ENCODE data around the gene NUDT21.
"Not testable (repeated sequence)": the region's sequence is repeated elsewhere in the genome, so short reads cannot be mapped to it uniquely, and the experiment has no call there.

Gene NUDT21

GRCh38 chr16:56409195-56409594, 41.9 kb downstream of the NUDT21 start:
- no peak overlapping the region for H3K27ac ChIP-seq
- no peak for DNase-seq (ENCODE audit: low spot score)
- H3K4me3 ChIP-seq: no peak overlapping the region
- TF ChIP-seq CTCF (IDR thresholded peaks at IDR 0.05): no peak

GRCh38 chr16:56408379-56409098, 42.6 kb downstream of the NUDT21 start:
- no peak for TF ChIP-seq CTCF (IDR thresholded peaks at IDR 0.05)
- Histone ChIP-seq H3K4me3 (no peak overlapping the region), H3K27ac (no peak overlapping the region)
- no peak for DNase-seq (ENCODE audit: low spot score)

- TF ChIP-seq CTCF (IDR thresholded peaks at IDR 0.05): no peak
- Histone ChIP-seq H3K4me3 (no peak overlapping the region), H3K27ac (no peak overlapping the region)
- DNase-seq (ENCODE audit: low spot score): no peak
Measured at GRCh38 chr16:56405977-56406672, 45.0 kb downstream of the NUDT21 start.

- no peak for TF ChIP-seq CTCF (IDR thresholded peaks at IDR 0.05)
- Histone ChIP-seq H3K4me3 (no peak overlapping the region), H3K27ac (no peak overlapping the region)
- no peak for DNase-seq (ENCODE audit: low spot score)
Measured at GRCh38 chr16:56401482-56401881, 49.6 kb downstream of the NUDT21 start.

GRCh38 chr16:56400458-56400857, 50.7 kb downstream of the NUDT21 start:
- Histone ChIP-seq H3K4me3 (no peak overlapping the region), H3K27ac (no peak overlapping the region)
- no peak for DNase-seq (ENCODE audit: low spot score)
- TF ChIP-seq CTCF (IDR thresholded peaks at IDR 0.05): no peak

- no peak overlapping the region for H3K4me3 ChIP-seq
- no peak for TF ChIP-seq CTCF (IDR thresholded peaks at IDR 0.05)
- H3K27ac ChIP-seq: no peak overlapping the region
- no peak for DNase-seq (ENCODE audit: low spot score)
Measured at GRCh38 chr16:56399486-56399885, 51.6 kb downstream of the NUDT21 start.

- TF ChIP-seq CTCF (IDR thresholded peaks at IDR 0.05): no peak
- Histone ChIP-seq H3K27ac (no peak overlapping the region), H3K4me3 (no peak overlapping the region)
- no peak for DNase-seq (ENCODE audit: low spot score)
Measured at GRCh38 chr16:56399047-56399446, 52.1 kb downstream of the NUDT21 start.

GRCh38 chr16:56396724-56397123, 54.4 kb downstream of the NUDT21 start:
- not testable (repeated sequence) for H3K4me3 ChIP-seq

More at GRCh38 chr16:56396724-56397123, 54.4 kb downstream of the NUDT21 start:
- DNase-seq (ENCODE audit: low spot score); H3K27ac ChIP-seq: not testable (repeated sequence)
